SU-DHL-6 (cell line): Measurements from ENCODE around the gene CDC20B.

Source experiments
- CTCF ChIP-seq: fragments of 200-600 bp; sonication (generic); IDR thresholded peaks from one replicate; pipeline ENCODE4 v1.5.1; 2017; ENCODE audit warnings: antibody characterized with exemption, mild to moderate bottlenecking, low read length, moderate library complexity; ENCODE audit not compliant: insufficient read depth, poor library complexity, severe bottlenecking
- EZH2phosphoT487 ChIP-seq: fragments of 200-600 bp; sonication (generic), shearing (Covaris generic); conservative IDR thresholded peaks from 2 replicates; pipeline ENCODE4 v1.6.1; 2018; ENCODE audit warnings: mild to moderate bottlenecking, antibody characterized with exemption, low read length, moderate library complexity, mixed read lengths

- TF ChIP-seq CTCF (no peak), EZH2phosphoT487 (no peak)
Observed at GRCh38 chr5:55222092-55222984, 49.4 kb upstream of the CDC20B start.
